ENCODE results near the gene MAP2K5. TPM values are rescaled to one million over a fixed set of nuclear protein-coding genes. Genes with fewer than 3 reads are reported as not detected.

MAP2K5 gene
- total RNA-seq, 1 donor from 2014 or later, result 3.2 TPM

GRCh38 chr15:67819636-67820035, 277.1 kb downstream of the MAP2K5 start:
- no peak overlapping the region for H3K4me3 ChIP-seq (ENCODE audit: low read depth, low read length)
- DNase-seq (ENCODE audit: low read depth), result no peak
- TF ChIP-seq CTCF (conservative IDR thresholded peaks at IDR 0.05; ENCODE audit: low read depth, low read length), result no peak

- no peak for TF ChIP-seq CTCF (conservative IDR thresholded peaks at IDR 0.05; ENCODE audit: low read depth, low read length)
- H3K4me3 ChIP-seq (ENCODE audit: low read depth, low read length), result no peak overlapping the region
Measured at GRCh38 chr15:67820122-67820991, 277.9 kb downstream of the MAP2K5 start.

GRCh38 chr15:67820992-67821783, 278.7 kb downstream of the MAP2K5 start:
- H3K4me3 ChIP-seq (ENCODE audit: low read depth, low read length), result no peak overlapping the region
- no peak for TF ChIP-seq CTCF (conservative IDR thresholded peaks at IDR 0.05; ENCODE audit: low read depth, low read length)
- no peak for DNase-seq (ENCODE audit: low read depth)

More at GRCh38 chr15:67820122-67820991, 277.9 kb downstream of the MAP2K5 start:
- no peak for DNase-seq (ENCODE audit: low read depth)

DNA sequence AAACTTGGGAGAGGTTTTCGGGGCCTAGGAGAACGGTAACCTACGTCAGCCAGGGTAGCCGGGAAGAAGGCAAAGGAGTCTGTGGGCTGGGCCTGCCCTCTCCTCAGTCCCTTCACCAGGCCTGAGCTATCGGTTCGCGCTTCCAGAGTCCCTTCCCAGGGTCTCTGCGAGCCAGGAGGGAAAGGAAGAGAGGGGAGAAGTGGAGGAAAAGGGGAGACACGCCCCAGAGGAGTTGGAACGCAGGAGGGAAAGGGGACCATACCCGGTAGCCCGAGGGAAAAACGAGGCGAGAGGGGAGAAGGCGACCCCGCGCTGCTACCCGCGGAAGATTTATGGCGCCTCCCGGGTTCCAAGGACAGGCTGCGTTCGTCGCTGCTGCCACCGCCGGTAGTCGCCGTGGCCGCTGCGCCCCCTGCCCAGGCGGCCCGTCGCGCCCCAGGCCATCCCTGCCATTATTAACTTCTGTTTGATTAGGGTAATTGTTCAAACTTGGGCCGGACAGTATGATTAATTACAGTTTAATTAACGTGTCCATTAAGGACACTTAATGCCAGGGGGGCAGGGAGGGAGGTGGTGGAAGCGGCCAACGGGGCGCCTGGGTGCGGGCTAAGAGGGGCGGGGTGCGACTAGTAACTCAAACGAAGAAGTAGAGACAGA, 279.4 kb downstream of the MAP2K5 start:
- TF ChIP-seq CTCF (conservative IDR thresholded peaks at IDR 0.05; ENCODE audit: low read depth, low read length), result no peak
- no peak for DNase-seq (ENCODE audit: low read depth)
- no peak overlapping the region for H3K4me3 ChIP-seq (ENCODE audit: low read depth, low read length)

- no peak for DNase-seq (ENCODE audit: low read depth)
- no peak for TF ChIP-seq CTCF (conservative IDR thresholded peaks at IDR 0.05; ENCODE audit: low read depth, low read length)
Measured at GRCh38 chr15:67822537-67823313, 280.2 kb downstream of the MAP2K5 start.

More at GRCh38 chr15:67822537-67823313, 280.2 kb downstream of the MAP2K5 start:
- no peak overlapping the region for H3K4me3 ChIP-seq (ENCODE audit: low read depth, low read length)

Measured in epithelial cell of proximal tubule (primary cell).